Keratinocyte (primary cell): ENCODE results near the gene ARHGEF25. TPM values are rescaled to one million over a fixed set of nuclear protein-coding genes. Genes with fewer than 3 reads are reported as not detected.

ENCODE experiments used
- DNase-seq: peaks from one replicate; pipeline ENCODE4 v3.0.0-alpha.2; 2011; ENCODE audit warnings: low read depth, missing footprints, low spot score
- FAIRE-seq: peaks from 2 replicates; lab custom pipeline; 2011; peaks lifted over from hg19 to GRCh38; lab: Jason Lieb, UNC
- H2AFZ ChIP-seq: 2 replicates; pipeline ENCODE4 v1.6.0; 2012; ENCODE audit warnings: low read length, control low read depth, inconsistent platforms; ENCODE audit not compliant: control insufficient read depth
- H3K27ac ChIP-seq: 2 replicates; pipeline ENCODE4 v1.5.1; 2011; ENCODE audit warnings: low read length; ENCODE audit not compliant: control insufficient read depth, insufficient read depth
- H3K27me3 ChIP-seq: 3 replicates; pipeline ENCODE4 v1.6.0; 2011; ENCODE audit warnings: low read length; ENCODE audit not compliant: control insufficient read depth, insufficient read depth; ENCODE audit errors: extremely low read depth
- H3K36me3 ChIP-seq, 2 experiments: 2 replicates in 1 of 2; 3 replicates in 1 of 2; pipeline ENCODE4 v1.5.1; 2011; ENCODE audit warnings: low read length in 2 of 2, mild to moderate bottlenecking in 1 of 2; ENCODE audit not compliant: control insufficient read depth in 2 of 2, insufficient read depth in 2 of 2; ENCODE audit errors: extremely low read depth in 1 of 2
- H3K4me1 ChIP-seq: 3 replicates; pipeline ENCODE4 v1.5.1; 2011; ENCODE audit warnings: low read length; ENCODE audit not compliant: control insufficient read depth, insufficient read depth; ENCODE audit errors: extremely low read depth
- H3K4me2 ChIP-seq: 3 replicates; pipeline ENCODE4 v1.6.0; 2011; ENCODE audit warnings: low read depth, low read length; ENCODE audit not compliant: control insufficient read depth, insufficient read depth; ENCODE audit errors: extremely low read depth
- H3K4me3 ChIP-seq, 3 experiments: fragments of 200-600 bp in 1 of 3; sonication (generic) in 1 of 3; 2 replicates in 2 of 3; 3 replicates in 1 of 3; pipeline ENCODE4 v1.5.1; 2011 to 2016; ENCODE audit warnings: low read length in 3 of 3, mild to moderate bottlenecking in 3 of 3, control low read depth in 2 of 3, inconsistent platforms in 1 of 3, low read depth in 1 of 3, mixed read lengths in 1 of 3, mixed run types in 1 of 3, moderate library complexity in 1 of 3; ENCODE audit not compliant: control insufficient read depth in 2 of 3, insufficient read depth in 2 of 3; ENCODE audit errors: extremely low read depth in 1 of 3
- H3K79me2 ChIP-seq: 2 replicates; pipeline ENCODE4 v1.6.0; 2012; ENCODE audit warnings: low read length; ENCODE audit not compliant: control insufficient read depth, insufficient read depth
- H3K9ac ChIP-seq: 3 replicates; pipeline ENCODE4 v1.6.0; 2011; ENCODE audit warnings: low read length; ENCODE audit not compliant: control insufficient read depth, insufficient read depth; ENCODE audit errors: extremely low read depth
- H3K9me1 ChIP-seq: 3 replicates; pipeline ENCODE4 v1.6.0; 2011; ENCODE audit warnings: low read length; ENCODE audit not compliant: control insufficient read depth, insufficient read depth; ENCODE audit errors: extremely low read depth
- H3K9me3 ChIP-seq: 2 replicates; pipeline ENCODE4 v1.5.1; 2012; ENCODE audit warnings: low read depth, low read length; ENCODE audit not compliant: control insufficient read depth
- H4K20me1 ChIP-seq: 3 replicates; pipeline ENCODE4 v1.6.0; 2011; ENCODE audit warnings: low read length; ENCODE audit not compliant: control insufficient read depth, insufficient read depth; ENCODE audit errors: extremely low read depth
- CTCF ChIP-seq, 3 experiments: IDR thresholded peaks in 1 of 3; conservative IDR thresholded peaks in 1 of 3; optimal IDR thresholded peaks in 1 of 3; 2 replicates in 2 of 3; 3 replicates in 1 of 3; pipeline versions ENCODE3 to v1.5.1; 2011; ENCODE audit warnings: low read length in 3 of 3, mild to moderate bottlenecking in 3 of 3, moderate library complexity in 2 of 3, control low read depth in 1 of 3, inconsistent platforms in 1 of 3; ENCODE audit not compliant: insufficient read depth in 2 of 3; ENCODE audit errors: extremely low read depth in 1 of 3
- EZH2 ChIP-seq: IDR thresholded peaks from one replicate; pipeline ENCODE4 v1.6.1; 2012; ENCODE audit warnings: inconsistent platforms, mild to moderate bottlenecking, low read length, moderate library complexity
- dilution Hi-C: fragments of 300-500 bp; cut with MboI; formaldehyde crosslinking; loops from one replicate; pipeline ENCODE4 v1.7.0; 2020; ENCODE audit warnings: low sequenced_read_pairs; ENCODE audit not compliant: extremely low pct_ligation_motif_present
- polyA plus RNA-seq, 5 experiments: library from polyadenylated mRNA; depleted of rRNA in 3 of 5; stranded (reverse) in 3 of 5; stranded (forward) in 1 of 5; unstranded in 1 of 5; fragments of >200 nt; gene quantifications; 1 replicate in 1 of 5; 2 replicates in 3 of 5; 3 replicates in 1 of 5; pipeline versions ENCODE4 v1.2.1 to v1.2.3, GENCODE V29; 2011 to 2012; ENCODE audit warnings: missing spikeins in 2 of 5, low read depth in 1 of 5, low replicate concordance in 1 of 5

Gene ARHGEF25
- polyA plus RNA-seq, 1 donor (not counting 4 experiments of a cell fraction or from before 2014, with no cell fraction given), result 0.12 TPM

DNA sequence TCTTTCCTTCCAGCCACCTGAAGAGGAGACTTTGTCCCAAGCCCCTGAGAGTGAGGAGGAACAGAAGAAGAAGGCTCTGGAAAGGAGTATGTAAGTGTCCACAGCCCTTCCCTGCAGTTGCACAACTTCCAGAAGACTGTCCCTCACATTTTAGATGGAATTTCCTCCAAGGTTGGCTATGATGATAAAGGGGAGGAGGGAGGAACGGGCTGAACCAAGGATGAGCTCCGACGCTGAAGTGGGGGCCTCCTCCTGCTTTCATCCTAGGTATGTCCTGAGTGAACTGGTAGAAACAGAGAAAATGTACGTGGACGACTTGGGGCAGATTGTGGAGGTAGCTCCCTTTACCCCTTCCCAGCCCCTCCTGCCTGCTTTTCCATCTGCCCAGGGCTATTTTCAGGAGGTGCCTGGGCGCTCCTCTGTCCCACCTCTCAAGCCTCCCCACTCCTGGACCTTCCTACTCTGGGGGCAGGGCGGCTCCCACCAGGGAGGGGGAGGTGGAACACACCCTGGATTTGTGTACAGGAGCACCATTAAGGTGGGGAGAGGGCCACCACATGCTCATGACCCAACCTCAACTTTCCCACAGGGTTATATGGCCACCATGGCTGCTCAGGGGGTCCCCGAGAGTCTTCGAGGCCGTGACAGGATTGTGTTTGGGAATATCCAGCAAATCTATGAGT is 2.3 kb downstream of the ARHGEF25 start:
- FAIRE-seq, result no peak
- H3K9ac ChIP-seq, result no peak overlapping the region
- H3K9me3 ChIP-seq, result no peaks in the 10 kb centered on the region
- H3K4me2 ChIP-seq, result no peak overlapping the region
- no peak overlapping the region for H3K4me3 ChIP-seq
- H3K36me3 ChIP-seq, result no peaks in the 10 kb centered on the region
- H3K79me2 ChIP-seq, result no peaks in the 10 kb centered on the region
- no peak overlapping the region for H3K27ac ChIP-seq
- no peak for TF ChIP-seq CTCF (optimal IDR thresholded peaks at IDR 0.05 in 1 of 3, IDR thresholded peaks at IDR 0.05 in 1 of 3, conservative IDR thresholded peaks at IDR 0.05 in 1 of 3; ENCODE audit: extremely low read depth in 1 of 3, insufficient read depth in 2 of 3, low read length in 3 of 3)
- no peak overlapping the region for H2AFZ ChIP-seq
- no peak for DNase-seq
- H3K9me1 ChIP-seq, result no peaks in the 10 kb centered on the region
- peaks cover 63% of the 10 kb centered on the region for H3K27me3 ChIP-seq
- dilution Hi-C loops, result no loop called here
- no peaks in the 10 kb centered on the region for H4K20me1 ChIP-seq
- peaks cover 3% of the 10 kb centered on the region for H3K4me1 ChIP-seq

DNA sequence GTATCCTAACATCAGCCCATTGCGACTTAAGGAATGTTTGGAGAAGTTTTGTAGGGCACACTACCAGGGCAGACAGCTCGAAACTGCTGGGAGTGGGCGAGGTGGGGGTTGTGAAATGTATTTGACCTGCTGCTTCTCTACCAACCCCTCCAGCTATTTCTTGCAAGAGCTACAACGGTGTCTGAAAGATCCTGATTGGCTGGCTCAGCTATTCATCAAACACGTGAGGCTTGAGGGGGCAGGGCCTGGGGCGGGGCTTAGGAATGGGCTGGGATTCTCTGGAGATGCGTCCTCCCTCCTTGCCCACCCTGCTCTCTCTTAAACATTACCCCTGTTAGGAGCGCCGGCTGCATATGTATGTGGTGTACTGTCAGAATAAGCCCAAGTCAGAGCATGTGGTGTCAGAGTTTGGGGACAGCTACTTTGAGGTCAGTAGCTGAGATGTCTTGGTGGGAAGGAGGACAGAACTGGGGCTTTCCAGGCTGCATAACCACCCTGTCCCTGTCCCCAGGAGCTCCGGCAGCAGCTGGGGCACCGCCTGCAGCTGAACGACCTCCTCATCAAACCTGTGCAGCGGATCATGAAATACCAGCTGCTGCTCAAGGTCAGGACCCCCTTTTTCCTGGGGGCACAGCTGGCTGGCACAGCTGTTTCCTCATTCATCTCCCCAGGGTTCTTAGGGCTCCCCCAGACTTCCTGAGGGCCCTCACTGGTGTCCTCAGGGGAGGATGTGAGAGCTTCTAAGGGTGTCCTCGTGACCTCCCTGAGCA is 3.1 kb downstream of the ARHGEF25 start:
- FAIRE-seq (no peak), DNase-seq (no peak)
- no peaks in the 10 kb centered on the region for H3K36me3 ChIP-seq
- dilution Hi-C loops, result no loop called here
- H3K79me2 ChIP-seq, result no peaks in the 10 kb centered on the region
- H3K4me2 ChIP-seq, result no peak overlapping the region
- no peaks in the 10 kb centered on the region for H4K20me1 ChIP-seq
- H3K27ac ChIP-seq, result no peak overlapping the region
- H3K9me1 ChIP-seq, result no peaks in the 10 kb centered on the region
- TF ChIP-seq CTCF (optimal IDR thresholded peaks at IDR 0.05 in 1 of 3, IDR thresholded peaks at IDR 0.05 in 1 of 3, conservative IDR thresholded peaks at IDR 0.05 in 1 of 3; ENCODE audit: extremely low read depth in 1 of 3, insufficient read depth in 2 of 3, low read length in 3 of 3), result no peak
- no peak for TF ChIP-seq EZH2
- H3K9me3 ChIP-seq, result no peaks in the 10 kb centered on the region
- no peak overlapping the region for H3K4me3 ChIP-seq
- H3K4me1 ChIP-seq, result peaks cover 3% of the 10 kb centered on the region
- H2AFZ ChIP-seq, result no peak overlapping the region
- peaks cover 65% of the 10 kb centered on the region for H3K27me3 ChIP-seq
- H3K9ac ChIP-seq, result no peak overlapping the region
